Activated CD4-positive, alpha-beta T cell treated with anti-CD3 and anti-CD28 coated beads, Interleukin-2, amount 10 ng/mL, durations not matched to agents 7 days and 5 days (primary cell): ENCODE results near the gene CDCA3. TPM values are rescaled to one million over a fixed set of nuclear protein-coding genes. Genes with fewer than 3 reads are reported as not detected.

ENCODE experiments used
- CTCF ChIA-PET: fragments of 350-600 bp; sonication (Branson Sonifier 250); formaldehyde crosslinking; loops from one replicate; lab custom pipeline; 2021; ENCODE audit warnings: antibody characterized with exemption; lab: Charles Lee
- POLR2A ChIA-PET: fragments of 350-600 bp; sonication (Branson Sonifier 250); formaldehyde crosslinking; loops from one replicate; lab custom pipeline; 2021; ENCODE audit warnings: antibody characterized with exemption; lab: Charles Lee
- DNase-seq: peaks from one replicate; pipeline ENCODE4 v3.0.0-alpha.2; 2020
- H3K27ac Mint-ChIP-seq: one replicate; pipeline ENCODE4 v1.8.0; 2021; ENCODE audit warnings: mild to moderate bottlenecking, moderate library complexity, mixed read lengths
- H3K27me3 Mint-ChIP-seq: one replicate; pipeline ENCODE4 v1.8.0; 2021; ENCODE audit warnings: mixed read lengths
- H3K36me3 Mint-ChIP-seq: one replicate; pipeline ENCODE4 v1.8.0; 2021; ENCODE audit warnings: low read depth, mixed read lengths
- H3K4me1 Mint-ChIP-seq: one replicate; pipeline ENCODE4 v1.8.0; 2021; ENCODE audit warnings: mixed read lengths
- H3K4me3 Mint-ChIP-seq: one replicate; pipeline ENCODE4 v1.8.0; 2021; ENCODE audit warnings: mild to moderate bottlenecking, moderate library complexity, mixed read lengths
- H3K9me3 Mint-ChIP-seq: one replicate; pipeline ENCODE4 v1.8.0; 2021; ENCODE audit warnings: mixed read lengths
- total RNA-seq, 2 experiments: library from RNA; stranded (reverse); gene quantifications; one replicate each; pipeline ENCODE4 v1.2.3, GENCODE V29; 2021

Gene CDCA3
- total RNA-seq, 2 experiments from 2014 or later = 118 to 122 TPM

- Mint-ChIP-seq H3K4me3 (peak overlapping the region; percentile 84), H3K27ac (peak overlapping the region; percentile 100), H3K4me1 (peaks cover 48% of the 10 kb centered on the region), H3K9me3 (no peaks in the 10 kb centered on the region), H3K36me3 (peaks cover 45% of the 10 kb centered on the region), H3K27me3 (no peaks in the 10 kb centered on the region)
- CTCF ChIA-PET = interaction anchor here (0.6 to 6.2 kb wide), 8 partner anchors 8 to 97 kb away, joined by 3 to 67 read pairs (median 10); partner anchors contain the start of genes GNB3, MLF2, P3H3 and TPI1
- POLR2A ChIA-PET = no interaction called here
- DNase-seq = no peak
Measured at GRCh38 chr12:6849976-6850560, 1.0 kb downstream of the CDCA3 start.

- peak overlapping the region; percentile 85 for H3K27ac Mint-ChIP-seq
- H3K36me3 Mint-ChIP-seq = peaks cover 41% of the 10 kb centered on the region
- no peak for DNase-seq
- no peaks in the 10 kb centered on the region for H3K27me3 Mint-ChIP-seq
- peaks cover 43% of the 10 kb centered on the region for H3K4me1 Mint-ChIP-seq
- ChIA-PET POLR2A (no interaction called here), CTCF (interaction anchor here (0.6 to 3.1 kb wide), 3 partner anchors 8 to 97 kb away, joined by 3 to 24 read pairs (median 7); partner anchors contain the start of genes GNB3 and MLF2)
- H3K9me3 Mint-ChIP-seq = no peaks in the 10 kb centered on the region
- H3K4me3 Mint-ChIP-seq = peak overlapping the region; percentile 84
Measured at GRCh38 chr12:6849427-6849826, 1.7 kb downstream of the CDCA3 start.

- no peak overlapping the region for H3K27ac Mint-ChIP-seq
- peaks cover 39% of the 10 kb centered on the region for H3K36me3 Mint-ChIP-seq
- H3K9me3 Mint-ChIP-seq = no peaks in the 10 kb centered on the region
- POLR2A ChIA-PET = no interaction called here
- H3K4me3 Mint-ChIP-seq = no peak overlapping the region
- no peak for DNase-seq
- peaks cover 29% of the 10 kb centered on the region for H3K4me1 Mint-ChIP-seq
- H3K27me3 Mint-ChIP-seq = no peaks in the 10 kb centered on the region
- CTCF ChIA-PET = interaction anchor here (1.2 to 1.8 kb wide), 4 partner anchors 11 to 20 kb away, joined by 3 to 6 read pairs (median 4); partner anchors contain the start of genes P3H3 and TPI1
Measured at GRCh38 chr12:6847676-6848075, 3.4 kb downstream of the CDCA3 start.

GRCh38 chr12:6846316-6846869 is 4.7 kb downstream of the CDCA3 start:
- H3K9me3 Mint-ChIP-seq = no peaks in the 10 kb centered on the region
- peaks cover 39% of the 10 kb centered on the region for H3K36me3 Mint-ChIP-seq
- peaks cover 29% of the 10 kb centered on the region for H3K4me1 Mint-ChIP-seq
- ChIA-PET CTCF (interaction anchor here (0.5 to 1.5 kb wide), 6 partner anchors 10 to 74 kb away, joined by 3 to 4 read pairs (median 3); partner anchors contain the start of genes P3H3 and TPI1), POLR2A (no interaction called here)
- no peaks in the 10 kb centered on the region for H3K27me3 Mint-ChIP-seq
- no peak for DNase-seq
- no peak overlapping the region for H3K4me3 Mint-ChIP-seq
- no peak overlapping the region for H3K27ac Mint-ChIP-seq

- H3K9me3 Mint-ChIP-seq = no peaks in the 10 kb centered on the region
- H3K27ac Mint-ChIP-seq = no peak overlapping the region
- no peak overlapping the region for H3K4me3 Mint-ChIP-seq
- ChIA-PET CTCF (interaction anchor here (0.6 to 4.0 kb wide), 4 partner anchors 11 to 335 kb away, joined by 3 to 14 read pairs (median 3); no protein-coding TSS in a partner anchor), POLR2A (no interaction called here)
- DNase-seq = no peak
- peaks cover 25% of the 10 kb centered on the region for H3K4me1 Mint-ChIP-seq
- no peaks in the 10 kb centered on the region for H3K27me3 Mint-ChIP-seq
- peaks cover 37% of the 10 kb centered on the region for H3K36me3 Mint-ChIP-seq
Measured at GRCh38 chr12:6845395-6845794, 5.7 kb downstream of the CDCA3 start.

GRCh38 chr12:6843118-6843902 is 7.8 kb downstream of the CDCA3 start:
- Mint-ChIP-seq H3K36me3 (peaks cover 20% of the 10 kb centered on the region), H3K9me3 (no peaks in the 10 kb centered on the region), H3K4me1 (peaks cover 7% of the 10 kb centered on the region), H3K27me3 (no peaks in the 10 kb centered on the region), H3K27ac (no peak overlapping the region), H3K4me3 (no peak overlapping the region)
- DNase-seq = no peak
- ChIA-PET CTCF (interaction anchor here (1.2 to 4.6 kb wide), 7 partner anchors 8 to 90 kb away, joined by 5 to 24 read pairs (median 6); partner anchors contain the start of genes CDCA3, MLF2, SPSB2 and USP5), POLR2A (no interaction called here)

GRCh38 chr12:6842075-6842474 is 9.0 kb downstream of the CDCA3 start:
- H3K4me1 Mint-ChIP-seq = no peaks in the 10 kb centered on the region
- H3K27ac Mint-ChIP-seq = no peak overlapping the region

GRCh38 chr12:6840761-6841515 is 10.1 kb downstream of the CDCA3 start, which contains the start of gene GNB3:
TSS of gene GNB3 (plus strand) at chr12:6840925. CDS start at chr12:6841288, 363 bp downstream.
- CTCF ChIA-PET = interaction anchor here (0.8 to 4.6 kb wide), 7 partner anchors 10 to 50 kb away, joined by 3 to 24 read pairs (median 7); partner anchors contain the start of genes CDCA3, P3H3, SPSB2 and USP5
- Mint-ChIP-seq H3K4me1 (peaks cover 1% of the 10 kb centered on the region), H3K36me3 (peaks cover 2% of the 10 kb centered on the region), H3K27me3 (no peaks in the 10 kb centered on the region), H3K27ac (no peak within 1 kb of the TSS), H3K4me3 (no peak within 1 kb of the TSS), H3K9me3 (no peaks in the 10 kb centered on the region)
- POLR2A ChIA-PET = interaction anchor here (0.8 kb wide), 1 partner anchor 11 kb away, joined by 3 read pairs; the partner anchor contains the start of gene USP5
- DNase-seq = no peak

More at GRCh38 chr12:6842075-6842474, 9.0 kb downstream of the CDCA3 start:
- H3K4me3 Mint-ChIP-seq = no peak overlapping the region
- no peaks in the 10 kb centered on the region for H3K27me3 Mint-ChIP-seq
- no peaks in the 10 kb centered on the region for H3K9me3 Mint-ChIP-seq
- ChIA-PET POLR2A (no interaction called here), CTCF (interaction anchor here (1.0 to 4.6 kb wide), 6 partner anchors 7 to 89 kb away, joined by 3 to 24 read pairs (median 8); partner anchors contain the start of genes CDCA3, MLF2, P3H3 and USP5)
- no peak for DNase-seq
- peaks cover 10% of the 10 kb centered on the region for H3K36me3 Mint-ChIP-seq

GRCh38 chr12:6840330-6840729 is 10.8 kb downstream of the CDCA3 start:
- CTCF ChIA-PET = interaction anchor here (1.4 to 4.6 kb wide), 6 partner anchors 9 to 75 kb away, joined by 4 to 24 read pairs (median 8); partner anchors contain the start of genes CDCA3, P3H3, SPSB2 and USP5
- H3K4me3 Mint-ChIP-seq = no peak overlapping the region
- no peaks in the 10 kb centered on the region for H3K27me3 Mint-ChIP-seq
- no peak for DNase-seq
- POLR2A ChIA-PET = interaction anchor here (0.8 kb wide), 1 partner anchor 11 kb away, joined by 3 read pairs; the partner anchor contains the start of gene USP5
- no peak overlapping the region for H3K27ac Mint-ChIP-seq
- H3K9me3 Mint-ChIP-seq = no peaks in the 10 kb centered on the region
- H3K4me1 Mint-ChIP-seq = peaks cover 5% of the 10 kb centered on the region
- no peaks in the 10 kb centered on the region for H3K36me3 Mint-ChIP-seq

- peaks cover 5% of the 10 kb centered on the region for H3K4me1 Mint-ChIP-seq
- H3K36me3 Mint-ChIP-seq = no peaks in the 10 kb centered on the region
- H3K27ac Mint-ChIP-seq = no peak overlapping the region
- no peak for DNase-seq
- no peaks in the 10 kb centered on the region for H3K9me3 Mint-ChIP-seq
- ChIA-PET POLR2A (interaction anchor here (0.6 to 1.2 kb wide), 3 partner anchors 9 to 281 kb away, joined by 3 read pairs; partner anchors contain the start of gene USP5), CTCF (interaction anchor here (0.9 to 4.6 kb wide), 8 partner anchors 11 to 88 kb away, joined by 3 to 24 read pairs (median 4); partner anchors contain the start of genes CDCA3, P3H3, SPSB2 and USP5)
- no peak overlapping the region for H3K4me3 Mint-ChIP-seq
- no peaks in the 10 kb centered on the region for H3K27me3 Mint-ChIP-seq
Measured at GRCh38 chr12:6839482-6840201, 11.4 kb downstream of the CDCA3 start.

- Mint-ChIP-seq H3K4me3 (no peak overlapping the region), H3K9me3 (no peaks in the 10 kb centered on the region), H3K36me3 (no peaks in the 10 kb centered on the region), H3K4me1 (peaks cover 5% of the 10 kb centered on the region), H3K27ac (no peak overlapping the region), H3K27me3 (no peaks in the 10 kb centered on the region)
- POLR2A ChIA-PET = interaction anchor here (1.2 kb wide), 1 partner anchor 8 kb away, joined by 3 read pairs; no protein-coding TSS in a partner anchor
- CTCF ChIA-PET = interaction anchor here (0.9 to 2.3 kb wide), 6 partner anchors 10 to 87 kb away, joined by 3 to 7 read pairs (median 4); no protein-coding TSS in a partner anchor
- DNase-seq = no peak
Measured at GRCh38 chr12:6838854-6839253, 12.2 kb downstream of the CDCA3 start.
